K562 (cell line): Measurements from ENCODE around the gene ARL8A. TPM values are rescaled to one million over a fixed set of nuclear protein-coding genes. Genes with fewer than 3 reads are reported as not detected.

Experiments
- CHD1 ChIP-seq: fragments of 200-600 bp; sonication (generic); IDR thresholded peaks from one replicate; pipeline ENCODE4 v1.6.1; 2012; ENCODE audit warnings: mild to moderate bottlenecking, moderate library complexity, low read length, inconsistent platforms
- CREBBP ChIP-seq: IDR thresholded peaks from one replicate; pipeline ENCODE4 v1.6.1; 2012; ENCODE audit warnings: low read depth, mild to moderate bottlenecking, control low read depth, inconsistent platforms, low read length
- ELF4 ChIP-seq: fragments of 450-650 bp; formaldehyde crosslinking; IDR thresholded peaks from 2 replicates; pipeline ENCODE4 v1.4.0; 2022; ENCODE audit warnings: missing genetic modification characterization
- EP300 ChIP-seq: IDR thresholded peaks from 2 replicates; pipeline ENCODE4 v1.6.1; 2012; ENCODE audit warnings: low read length, improper control_type of control experiment
- HDGF ChIP-seq: fragments of 450-650 bp; IDR thresholded peaks from 2 replicates; pipeline ENCODE4 v1.6.1; 2016
- MYC ChIP-seq, 2 experiments: fragments of 250-450 bp in 1 of 2; sonication (Bioruptor Pico) in 1 of 2; IDR thresholded peaks; 2 replicates each; pipeline versions ENCODE4 v1.5.1 to v1.6.1; 2012 to 2021; ENCODE audit warnings: low read depth in 2 of 2, borderline replicate concordance in 1 of 2, improper control_type of control experiment in 1 of 2, low read length in 1 of 2, mild to moderate bottlenecking in 1 of 2, moderate library complexity in 1 of 2
- NR4A1 ChIP-seq, 2 experiments: fragments of 250-450 bp in 1 of 2; fragments of 450-650 bp in 1 of 2; sonication (Bioruptor Pico) in 1 of 2; IDR thresholded peaks; 2 replicates each; pipeline versions ENCODE4 v1.4.0 to v1.6.1; 2016 to 2020; ENCODE audit warnings: mild to moderate bottlenecking in 2 of 2, missing compliant biosample characterization in 1 of 2, missing genetic modification characterization in 1 of 2, moderate library complexity in 1 of 2
- NRF1 ChIP-seq, 2 experiments: fragments of 450-650 bp; IDR thresholded peaks in 1 of 2; conservative IDR thresholded peaks in 1 of 2; 2 replicates each; pipeline ENCODE4 v1.6.1; 2014; ENCODE audit warnings: mild to moderate bottlenecking in 2 of 2
- POLR2G ChIP-seq: fragments of 200-400 bp; formaldehyde crosslinking; IDR thresholded peaks from 2 replicates; pipeline ENCODE4 v1.6.1; 2017; ENCODE audit warnings: low read depth, mild to moderate bottlenecking, antibody characterized with exemption, low read length, moderate library complexity
- RBFOX2 ChIP-seq: fragments of 200-400 bp; formaldehyde crosslinking; IDR thresholded peaks from 2 replicates; pipeline ENCODE4 v1.6.1; 2017; ENCODE audit warnings: low read depth, mild to moderate bottlenecking, low read length, moderate library complexity
- SAFB2 ChIP-seq: fragments of 200-400 bp; formaldehyde crosslinking; IDR thresholded peaks from 2 replicates; pipeline ENCODE4 v1.6.1; 2018; ENCODE audit warnings: borderline replicate concordance, low read length, low read depth, moderate library complexity; ENCODE audit not compliant: severe bottlenecking
- SAP30 ChIP-seq: fragments of 200-600 bp; sonication (generic); IDR thresholded peaks from 2 replicates; pipeline ENCODE4 v1.6.1; 2012; ENCODE audit warnings: borderline replicate concordance, low read depth, mild to moderate bottlenecking, moderate library complexity, low read length, control low read depth, inconsistent platforms; ENCODE audit not compliant: insufficient read depth, poor library complexity, severe bottlenecking
- SRF ChIP-seq, 2 experiments: fragments of 250-450, 450-650 bp in 1 of 2; sonication (Bioruptor Pico) in 1 of 2; sonication (generic) in 1 of 2; formaldehyde crosslinking; IDR thresholded peaks; 2 replicates each; pipeline versions ENCODE4 v1.5.0 to v1.5.1; 2020 to 2022; ENCODE audit warnings: mild to moderate bottlenecking in 1 of 2, missing genetic modification reagents in 1 of 2
- ZNF830 ChIP-seq: fragments of 250-450 bp; sonication (Bioruptor Pico); IDR thresholded peaks from 2 replicates; pipeline ENCODE4 v1.5.0; 2021; ENCODE audit warnings: mild to moderate bottlenecking
- polyA plus RNA-seq, 8 experiments: library from polyadenylated mRNA; depleted of rRNA in 4 of 8; stranded (reverse) in 5 of 8; unstranded in 3 of 8; fragments of >200 nt; fragmentation: Nextera tagmentation in 2 of 8; fragmentation: Illumina TruSeq in 1 of 8; extraction: Ambion mirVana in 2 of 8; extraction: Trizol in 1 of 8; gene quantifications; 2 replicates each; pipeline versions ENCODE4 v1.2.1 to v1.2.3, GENCODE V29; 2011 to 2014; ENCODE audit warnings: inconsistent platforms in 1 of 8, missing spikeins in 1 of 8
- total RNA-seq, 7 experiments: library from RNA; depleted of rRNA in 6 of 7; stranded (reverse); fragments of >200 nt in 6 of 7; fragmentation: Illumina TruSeq in 2 of 7; extraction: Trizol in 2 of 7; gene quantifications; 2 replicates each; pipeline versions ENCODE4 v1.2.1 to v1.2.3, GENCODE V29; 2011 to 2021; ENCODE audit warnings: low replicate concordance in 1 of 7
- TF ChIP-seq, protein P1 (sequence below), 3 experiments: fragments of 200-800 bp in 1 of 3; sonication (Bioruptor generic) in 1 of 3; sonication (generic) in 1 of 3; formaldehyde crosslinking in 1 of 3; IDR thresholded peaks; 2 replicates each; pipeline versions ENCODE4 v1.6.1 to v1.8.0; 2016 to 2022; ENCODE audit warnings: mild to moderate bottlenecking in 2 of 3, missing compliant biosample characterization in 2 of 3, missing genetic modification characterization in 2 of 3, missing genetic modification reagents in 1 of 3
- TF ChIP-seq, protein P2 (sequence below): fragments of 250-450 bp; sonication (Bioruptor Pico); IDR thresholded peaks from 2 replicates; pipeline ENCODE4 v1.5.0; 2020; ENCODE audit warnings: mild to moderate bottlenecking
- TF ChIP-seq, protein P3 (sequence below): IDR thresholded peaks from 3 replicates; pipeline ENCODE4 v1.6.1; 2011; ENCODE audit warnings: borderline replicate concordance, mild to moderate bottlenecking, moderate library complexity; ENCODE audit not compliant: insufficient read length; ENCODE audit errors: extremely low read depth

The ARL8A gene
- total and polyA plus RNA-seq, 9 of the 15 experiments (the other 6 are each of a cell fraction or from before 2014, with no cell fraction given): 0.17 to 27.3 (median 15.6) TPM

DNA sequence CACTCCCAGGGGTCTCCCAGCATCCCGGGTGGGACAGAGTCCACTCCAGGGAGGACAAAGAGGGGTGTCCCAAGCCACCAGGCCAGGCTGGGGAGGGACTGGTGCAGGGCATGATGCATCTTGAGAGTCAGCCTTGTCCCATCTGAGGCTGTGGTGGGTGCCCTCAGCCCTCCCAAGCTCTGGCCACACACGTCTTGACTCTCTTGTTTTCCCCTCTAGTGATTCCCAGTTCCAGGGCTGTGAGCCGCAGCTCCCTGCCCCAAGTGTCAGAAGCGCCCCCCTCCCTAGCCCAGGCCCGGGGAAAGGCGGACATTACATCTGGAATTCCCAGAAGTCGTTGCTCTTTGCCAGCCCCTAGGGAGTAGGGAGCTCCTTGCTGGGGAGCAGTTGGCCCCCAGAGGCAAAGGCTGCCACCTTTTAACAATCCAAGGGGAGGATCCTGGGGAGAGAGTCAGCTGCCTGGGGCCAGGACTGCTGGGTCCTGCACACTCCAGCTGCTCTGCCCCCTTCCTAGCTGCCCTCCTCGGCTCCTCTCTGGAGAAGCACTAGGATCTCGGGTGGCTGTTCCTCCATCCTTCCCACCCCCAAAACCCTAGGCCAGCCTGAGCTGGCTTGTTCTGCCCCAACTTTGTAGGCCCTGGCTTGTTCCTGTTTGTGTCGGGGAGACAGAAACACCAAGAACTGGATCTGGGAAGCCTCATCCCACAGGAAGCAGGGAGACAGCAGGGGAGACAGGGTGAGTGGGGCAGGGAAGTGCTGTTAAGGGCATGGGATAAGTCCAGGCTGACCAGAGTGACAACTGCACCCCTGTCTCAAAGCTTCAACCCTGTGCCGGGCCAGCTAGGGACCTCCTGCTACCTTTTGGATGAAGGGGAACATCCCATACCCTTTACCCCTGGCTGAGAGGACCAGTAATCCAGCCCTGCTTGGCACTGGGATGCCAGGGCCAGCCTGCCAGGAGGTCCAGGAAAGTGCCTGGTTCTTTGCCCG lies 19.0 kb upstream of the ARL8A start (continued):
- TF ChIP-seq, protein P1, sequence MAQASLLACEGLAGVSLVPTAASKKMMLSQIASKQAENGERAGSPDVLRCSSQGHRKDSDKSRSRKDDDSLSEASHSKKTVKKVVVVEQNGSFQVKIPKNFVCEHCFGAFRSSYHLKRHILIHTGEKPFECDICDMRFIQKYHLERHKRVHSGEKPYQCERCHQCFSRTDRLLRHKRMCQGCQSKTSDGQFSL (CRISPR knock-in tag; IDR thresholded peaks at IDR 0.05): 0 out of 2 replicates have a peak, but pooled peaks have one; percentile 29
- TF ChIP-seq, protein P1 (tag; IDR thresholded peaks at IDR 0.05): no peak
- TF ChIP-seq NRF1 (conservative IDR thresholded peaks at IDR 0.05 in 1 of 2, IDR thresholded peaks at IDR 0.05 in 1 of 2) (no peak), ZNF830 (CRISPR knock-in tag) (0 out of 2 replicates have a peak, but pooled peaks have one; percentile 62), ELF4 (no peak), HDGF (no peak), CREBBP (no peak), RBFOX2 (0 out of 2 replicates have a peak, but pooled peaks have one; percentile 27), POLR2G (peak; percentile 11; the same call in 1 of the 2 replicates), SRF (CRISPR knock-in tag; IDR thresholded peaks at IDR 0.05) (no peak), EP300 (no peak), NR4A1 (CRISPR knock-in tag; IDR thresholded peaks at IDR 0.05) (0 out of 2 replicates have a peak, but pooled peaks have one; percentile 5), NR4A1 (tag; IDR thresholded peaks at IDR 0.05) (peak; percentile 43; the same call in 1 of the 2 replicates), SAFB2 (no peak), CHD1 (peak; percentile 35), MYC (IDR thresholded peaks at IDR 0.05; ENCODE audit: low read depth, low read length) (no peak), MYC (CRISPR knock-in tag; IDR thresholded peaks at IDR 0.05; ENCODE audit: borderline replicate concordance, low read depth) (peak; percentile 22; the same call in 1 of the 2 replicates), SAP30 (no peak)
- TF ChIP-seq, protein P2, sequence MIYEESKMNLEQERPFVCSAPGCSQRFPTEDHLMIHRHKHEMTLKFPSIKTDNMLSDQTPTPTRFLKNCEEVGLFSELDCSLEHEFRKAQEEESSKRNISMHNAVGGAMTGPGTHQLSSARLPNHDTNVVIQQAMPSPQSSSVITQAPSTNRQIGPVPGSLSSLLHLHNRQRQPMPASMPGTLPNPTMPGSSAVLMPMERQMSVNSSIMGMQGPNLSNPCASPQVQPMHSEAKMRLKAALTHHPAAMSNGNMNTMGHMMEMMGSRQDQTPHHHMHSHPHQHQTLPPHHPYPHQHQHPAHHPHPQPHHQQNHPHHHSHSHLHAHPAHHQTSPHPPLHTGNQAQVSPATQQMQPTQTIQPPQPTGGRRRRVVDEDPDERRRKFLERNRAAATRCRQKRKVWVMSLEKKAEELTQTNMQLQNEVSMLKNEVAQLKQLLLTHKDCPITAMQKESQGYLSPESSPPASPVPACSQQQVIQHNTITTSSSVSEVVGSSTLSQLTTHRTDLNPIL (CRISPR knock-in tag): no peak
- TF ChIP-seq, protein P3, sequence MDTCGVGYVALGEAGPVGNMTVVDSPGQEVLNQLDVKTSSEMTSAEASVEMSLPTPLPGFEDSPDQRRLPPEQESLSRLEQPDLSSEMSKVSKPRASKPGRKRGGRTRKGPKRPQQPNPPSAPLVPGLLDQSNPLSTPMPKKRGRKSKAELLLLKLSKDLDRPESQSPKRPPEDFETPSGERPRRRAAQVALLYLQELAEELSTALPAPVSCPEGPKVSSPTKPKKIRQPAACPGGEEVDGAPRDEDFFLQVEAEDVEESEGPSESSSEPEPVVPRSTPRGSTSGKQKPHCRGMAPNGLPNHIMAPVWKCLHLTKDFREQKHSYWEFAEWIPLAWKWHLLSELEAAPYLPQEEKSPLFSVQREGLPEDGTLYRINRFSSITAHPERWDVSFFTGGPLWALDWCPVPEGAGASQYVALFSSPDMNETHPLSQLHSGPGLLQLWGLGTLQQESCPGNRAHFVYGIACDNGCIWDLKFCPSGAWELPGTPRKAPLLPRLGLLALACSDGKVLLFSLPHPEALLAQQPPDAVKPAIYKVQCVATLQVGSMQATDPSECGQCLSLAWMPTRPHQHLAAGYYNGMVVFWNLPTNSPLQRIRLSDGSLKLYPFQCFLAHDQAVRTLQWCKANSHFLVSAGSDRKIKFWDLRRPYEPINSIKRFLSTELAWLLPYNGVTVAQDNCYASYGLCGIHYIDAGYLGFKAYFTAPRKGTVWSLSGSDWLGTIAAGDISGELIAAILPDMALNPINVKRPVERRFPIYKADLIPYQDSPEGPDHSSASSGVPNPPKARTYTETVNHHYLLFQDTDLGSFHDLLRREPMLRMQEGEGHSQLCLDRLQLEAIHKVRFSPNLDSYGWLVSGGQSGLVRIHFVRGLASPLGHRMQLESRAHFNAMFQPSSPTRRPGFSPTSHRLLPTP: no peak
